GM19099 (cell line): ENCODE measurements around the gene PRDM4.

Source experiments
- POLR2A ChIP-seq: IDR thresholded peaks from 3 replicates; pipeline ENCODE4 v1.6.1; 2011; ENCODE audit warnings: low read depth; ENCODE audit not compliant: insufficient read length; ENCODE audit errors: extremely low read depth

Gene PRDM4

GRCh38 chr12:107780298-107780697 lies 19.4 kb upstream of the PRDM4 start:
- no peak for TF ChIP-seq POLR2A

- no peak for TF ChIP-seq POLR2A
Measured at GRCh38 chr12:107779077-107779831, 18.3 kb upstream of the PRDM4 start.

GRCh38 chr12:107778383-107779025 lies 17.6 kb upstream of the PRDM4 start:
- TF ChIP-seq POLR2A: no peak

GRCh38 chr12:107776171-107776570 lies 15.2 kb upstream of the PRDM4 start:
- TF ChIP-seq POLR2A: no peak

- TF ChIP-seq POLR2A: no peak
Measured at GRCh38 chr12:107775093-107775721, 14.3 kb upstream of the PRDM4 start.

- no peak for TF ChIP-seq POLR2A
Measured at GRCh38 chr12:107774349-107775029, 13.6 kb upstream of the PRDM4 start, which contains the start of gene ASCL4. ASCL4 (plus strand) TSS chr12:107774704; CDS start chr12:107775219, 515 bp downstream.

GRCh38 chr12:107767466-107767865 lies 6.5 kb upstream of the PRDM4 start:
- no peak for TF ChIP-seq POLR2A

- no peak for TF ChIP-seq POLR2A
Measured at GRCh38 chr12:107765316-107765715, 4.4 kb upstream of the PRDM4 start.

- TF ChIP-seq POLR2A: no peak
Measured at GRCh38 chr12:107764626-107765025, 3.7 kb upstream of the PRDM4 start.

GRCh38 chr12:107762874-107763273 lies 1.9 kb upstream of the PRDM4 start:
- no peak for TF ChIP-seq POLR2A

- TF ChIP-seq POLR2A: no peak
Measured at GRCh38 chr12:107761502-107761904, 566 bp upstream of the PRDM4 start.

GRCh38 chr12:107760207-107760808 lies 629 bp downstream of the PRDM4 start:
- TF ChIP-seq POLR2A: no peak

GRCh38 chr12:107759410-107759809 lies 1.5 kb downstream of the PRDM4 start:
- TF ChIP-seq POLR2A: no peak

- TF ChIP-seq POLR2A: no peak
Measured at GRCh38 chr12:107749083-107749482, 11.9 kb downstream of the PRDM4 start.

GRCh38 chr12:107748472-107748871 lies 12.5 kb downstream of the PRDM4 start:
- no peak for TF ChIP-seq POLR2A
